Measurements from ENCODE around the gene KIF9. TPM values are rescaled to one million over a fixed set of nuclear protein-coding genes. Genes with fewer than 3 reads are reported as not detected.
"Not testable (repeated sequence)": the region's sequence is repeated elsewhere in the genome, so short reads cannot be mapped to it uniquely, and the experiment has no call there.

KIF9 gene
- total RNA-seq, 2 donors from 2014 or later, result 4.0 to 5.9 TPM

- H3K9me3 Mint-ChIP-seq, result no peaks in the 10 kb centered on the region
- ATAC-seq (no peak), DNase-seq (ENCODE audit: low spot score in 2 of 2) (no peak)
- H3K36me3 Mint-ChIP-seq, result peaks cover 0 to 22% of the 10 kb centered on the region in 2 donors
- no peak overlapping the region for H3K27ac Mint-ChIP-seq
Observed at GRCh38 chr3:47299381-47300318, 17.1 kb upstream of the KIF9 start.

- no peak for DNase-seq (ENCODE audit: low spot score in 2 of 2)
Observed at GRCh38 chr3:47298439-47298838, 15.8 kb upstream of the KIF9 start.

GRCh38 chr3:47296562-47297302, 14.1 kb upstream of the KIF9 start:
- DNase-seq (ENCODE audit: low spot score in 2 of 2) (no peak), ATAC-seq (no peak)
- H3K27ac Mint-ChIP-seq, result peak overlapping the region; percentile 2 to 5
- no peaks in the 10 kb centered on the region for H3K9me3 Mint-ChIP-seq
- H3K36me3 Mint-ChIP-seq, result peaks cover 0 to 6% of the 10 kb centered on the region in 2 donors

More at GRCh38 chr3:47298439-47298838, 15.8 kb upstream of the KIF9 start:
- ATAC-seq, result no peak
- Mint-ChIP-seq H3K36me3 (peaks cover 0 to 22% of the 10 kb centered on the region in 2 donors), H3K27ac (no peak overlapping the region), H3K9me3 (no peaks in the 10 kb centered on the region)

- H3K36me3 Mint-ChIP-seq, result peaks cover 0 to 3% of the 10 kb centered on the region in 2 donors
- ATAC-seq (no peak), DNase-seq (ENCODE audit: low spot score in 2 of 2) (no peak)
- no peaks in the 10 kb centered on the region for H3K9me3 Mint-ChIP-seq
- peak overlapping the region in 1 of 2 donors; percentile 5 for H3K27ac Mint-ChIP-seq
Observed at GRCh38 chr3:47295976-47296375, 13.4 kb upstream of the KIF9 start.

DNA sequence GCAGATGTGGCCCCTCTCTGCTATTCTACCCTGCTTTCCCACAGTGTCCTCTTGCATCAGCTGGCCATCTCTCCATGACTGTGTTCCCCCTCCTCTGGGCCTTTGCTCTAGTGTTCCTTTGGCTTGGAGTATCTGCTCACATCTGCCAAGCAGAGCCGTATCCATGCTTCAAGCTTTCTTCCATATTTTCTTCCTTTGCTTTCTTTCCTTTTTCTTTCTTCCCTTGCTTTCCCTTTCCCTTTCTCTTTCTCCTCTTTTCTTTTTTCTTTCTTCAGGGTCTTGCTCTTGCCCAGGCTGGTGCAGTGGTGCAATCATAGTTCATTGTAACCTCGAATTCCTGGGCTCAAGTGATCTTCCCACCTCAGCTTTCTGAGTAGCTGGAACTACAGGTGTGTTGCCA, 12.7 kb upstream of the KIF9 start:
- DNase-seq (ENCODE audit: low spot score in 2 of 2) (no peak), ATAC-seq (no peak)
- no peak overlapping the region for H3K27ac Mint-ChIP-seq
- H3K9me3 Mint-ChIP-seq, result no peaks in the 10 kb centered on the region
- H3K36me3 Mint-ChIP-seq, result peaks cover 0 to 9% of the 10 kb centered on the region in 2 donors

DNA sequence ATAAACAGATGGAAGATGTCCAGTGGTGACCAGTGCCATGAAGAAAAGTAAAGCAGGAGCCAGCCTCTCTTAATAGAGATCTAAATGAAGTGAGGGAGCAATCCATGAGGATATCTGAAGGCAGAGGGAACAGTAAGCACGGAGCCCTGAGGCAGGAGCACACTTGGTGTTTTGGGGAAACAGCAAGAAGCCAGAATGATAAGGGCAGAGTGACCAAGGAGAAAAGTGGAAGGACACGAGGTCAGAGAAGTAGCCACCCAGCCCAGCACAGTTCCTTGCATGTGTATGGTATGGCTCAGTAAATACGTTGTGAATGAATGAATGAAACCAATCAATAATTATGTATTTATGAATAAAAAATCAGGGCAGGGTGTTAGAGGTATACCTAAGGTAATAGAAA, 11.8 kb upstream of the KIF9 start:
- no peak for ATAC-seq
- peak overlapping the region in 1 of 2 donors; percentile 11 for H3K27ac Mint-ChIP-seq
- H3K9me3 Mint-ChIP-seq, result no peaks in the 10 kb centered on the region
- DNase-seq (ENCODE audit: low spot score in 2 of 2), result no peak
- peaks cover 0 to 10% of the 10 kb centered on the region in 2 donors for H3K36me3 Mint-ChIP-seq

GRCh38 chr3:47293822-47294221, 11.2 kb upstream of the KIF9 start:
- Mint-ChIP-seq H3K27ac (peak overlapping the region in 1 of 2 donors; percentile 11), H3K36me3 (peaks cover 0 to 10% of the 10 kb centered on the region in 2 donors), H3K9me3 (no peaks in the 10 kb centered on the region)
- DNase-seq (ENCODE audit: low spot score in 2 of 2), result no peak
- no peak for ATAC-seq

GRCh38 chr3:47291754-47292420, 9.3 kb upstream of the KIF9 start:
- not testable (repeated sequence) for DNase-seq (ENCODE audit: low spot score in 2 of 2); H3K27ac Mint-ChIP-seq; ATAC-seq; H3K9me3 Mint-ChIP-seq
- H3K36me3 Mint-ChIP-seq, result peaks cover 5 to 14% of the 10 kb centered on the region in 2 donors

- Mint-ChIP-seq H3K36me3 (peaks cover 5 to 14% of the 10 kb centered on the region in 2 donors), H3K9me3 (no peaks in the 10 kb centered on the region), H3K27ac (no peak overlapping the region)
- no peak for ATAC-seq
- DNase-seq (ENCODE audit: low spot score in 2 of 2), result no peak
Observed at GRCh38 chr3:47291158-47291753, 8.7 kb upstream of the KIF9 start.

GRCh38 chr3:47288966-47289910, 6.6 kb upstream of the KIF9 start:
- H3K27ac Mint-ChIP-seq, result peak overlapping the region in 1 of 2 donors; percentile 61
- no peaks in the 10 kb centered on the region for H3K9me3 Mint-ChIP-seq
- H3K36me3 Mint-ChIP-seq, result peaks cover 5 to 14% of the 10 kb centered on the region in 2 donors
- ATAC-seq, result no peak
- no peak for DNase-seq (ENCODE audit: low spot score in 2 of 2)

GRCh38 chr3:47283591-47284364, 1.2 kb upstream of the KIF9 start:
- peak overlapping the region; percentile 99 to 100 for H3K27ac Mint-ChIP-seq
- peaks cover 17 to 21% of the 10 kb centered on the region in 2 donors for H3K36me3 Mint-ChIP-seq
- DNase-seq (ENCODE audit: low spot score in 2 of 2) (peak; percentile 38 to 63), ATAC-seq (peak in 1 of 2 donors; percentile 40)
- no peaks in the 10 kb centered on the region for H3K9me3 Mint-ChIP-seq

GRCh38 chr3:47283193-47283537, 566 bp upstream of the KIF9 start:
- H3K9me3 Mint-ChIP-seq, result no peaks in the 10 kb centered on the region
- H3K27ac Mint-ChIP-seq, result peak overlapping the region; percentile 99 to 100
- ATAC-seq, result peak in 1 of 2 donors; percentile 8
- peak in 1 of 2 donors; percentile 33 for DNase-seq (ENCODE audit: low spot score in 2 of 2)
- peaks cover 13 to 17% of the 10 kb centered on the region in 2 donors for H3K36me3 Mint-ChIP-seq

GRCh38 chr3:47280519-47280918, 2.1 kb downstream of the KIF9 start:
- DNase-seq (ENCODE audit: low spot score in 2 of 2), result no peak
- ATAC-seq, result no peak
- H3K36me3 Mint-ChIP-seq, result peaks cover 12 to 17% of the 10 kb centered on the region in 2 donors
- H3K9me3 Mint-ChIP-seq, result no peaks in the 10 kb centered on the region
- H3K27ac Mint-ChIP-seq, result no peak overlapping the region

DNA sequence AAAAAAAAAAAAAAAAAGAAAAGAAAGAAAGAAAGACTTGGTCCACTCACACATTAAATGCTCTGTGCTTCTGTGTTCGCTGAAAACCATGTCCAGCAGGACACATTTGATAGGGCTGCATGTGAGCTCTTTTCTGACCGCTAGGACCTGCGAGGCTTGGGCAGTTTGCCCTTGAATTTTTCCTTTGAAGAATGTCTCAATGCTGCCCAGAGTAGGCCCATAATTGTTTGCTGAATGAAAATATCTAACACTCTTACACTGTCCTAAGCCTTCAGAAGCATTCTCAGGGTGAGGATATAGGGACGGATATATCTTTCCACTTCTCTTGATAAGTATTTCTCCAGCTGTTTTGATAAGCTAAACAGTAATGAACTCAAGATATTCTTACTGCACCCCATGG, 6.0 kb downstream of the KIF9 start:
- no peak overlapping the region for H3K27ac Mint-ChIP-seq
- no peak for DNase-seq (ENCODE audit: low spot score in 2 of 2)
- H3K9me3 Mint-ChIP-seq, result no peaks in the 10 kb centered on the region
- H3K36me3 Mint-ChIP-seq, result no peaks in the 10 kb centered on the region
- no peak for ATAC-seq

DNA sequence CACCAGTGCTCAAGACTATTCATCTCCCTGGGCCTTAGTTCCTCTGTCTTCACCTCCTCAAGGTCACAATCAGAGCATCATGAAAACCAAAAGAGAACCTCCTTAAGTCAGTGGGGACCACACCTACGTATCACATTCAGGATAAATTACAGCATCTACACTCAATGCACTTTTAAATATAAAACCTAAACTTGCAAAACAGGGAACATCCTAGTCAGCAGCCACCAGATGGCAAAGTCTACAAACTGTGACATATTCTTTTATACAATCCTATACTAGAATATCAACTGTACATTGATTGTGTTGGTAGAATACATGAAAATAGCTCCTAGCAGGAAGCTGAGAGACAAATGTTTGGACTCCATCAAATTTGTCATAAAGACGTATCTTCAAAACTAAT, 7.9 kb downstream of the KIF9 start:
- ATAC-seq (no peak), DNase-seq (ENCODE audit: low spot score in 2 of 2) (no peak)
- no peaks in the 10 kb centered on the region for H3K36me3 Mint-ChIP-seq
- no peak overlapping the region for H3K27ac Mint-ChIP-seq
- no peaks in the 10 kb centered on the region for H3K9me3 Mint-ChIP-seq

All from activated naive CD4-positive, alpha-beta T cell treated with anti-CD3 and anti-CD28 coated beads, Interleukin-2, amount 50 U/mL, for 72 hours (primary cell).